GDM1 (cell line): ENCODE measurements around the gene FBP1.

Experiments
- DNase-seq: peaks from one replicate; lab custom pipeline; 2025; lab: John Stamatoyannopoulos, UW

The FBP1 gene

DNA sequence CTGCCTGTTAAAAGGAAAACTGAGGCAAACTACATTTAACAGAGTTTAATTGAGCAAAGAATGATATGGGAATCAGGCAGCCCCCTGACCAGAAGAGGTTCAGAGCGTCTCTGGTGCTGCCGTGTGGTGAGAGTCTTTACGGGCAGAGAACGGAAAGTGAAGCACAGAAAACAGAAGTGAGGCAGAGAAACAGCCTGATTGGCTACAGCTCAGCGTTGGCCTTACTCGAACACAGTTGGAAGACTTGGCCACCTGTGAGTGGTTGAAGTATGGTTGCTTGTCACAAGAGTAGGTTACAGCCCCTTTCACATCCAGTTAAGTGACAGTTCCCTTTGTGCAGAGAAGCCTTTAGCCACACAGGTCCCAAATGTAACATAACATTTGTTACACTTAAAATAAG lies 16.9 kb upstream of the FBP1 start:
- peak; percentile 74 for DNase-seq

DNA sequence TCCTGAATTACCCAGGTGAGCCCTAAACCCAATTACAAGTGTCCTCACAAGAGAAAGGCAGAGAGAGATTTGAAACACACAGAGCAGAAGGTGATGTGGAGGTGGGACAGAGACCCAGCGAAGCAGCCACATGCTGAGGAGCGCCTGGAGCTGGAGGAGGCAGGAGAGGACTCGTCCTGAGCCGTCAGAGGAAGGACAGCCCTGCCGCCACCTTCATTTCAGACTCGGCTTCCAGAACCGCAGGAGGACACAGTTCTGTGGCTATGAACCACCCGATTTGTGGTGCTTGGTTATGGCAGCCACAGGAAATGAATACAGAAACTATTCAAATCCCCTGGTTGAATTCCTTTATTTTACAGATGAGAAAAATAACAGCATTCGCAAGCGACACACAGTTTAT lies 16.4 kb upstream of the FBP1 start:
- no peak for DNase-seq

GRCh38 chr9:94654165-94654894 lies 15.0 kb upstream of the FBP1 start:
- no peak for DNase-seq

DNA sequence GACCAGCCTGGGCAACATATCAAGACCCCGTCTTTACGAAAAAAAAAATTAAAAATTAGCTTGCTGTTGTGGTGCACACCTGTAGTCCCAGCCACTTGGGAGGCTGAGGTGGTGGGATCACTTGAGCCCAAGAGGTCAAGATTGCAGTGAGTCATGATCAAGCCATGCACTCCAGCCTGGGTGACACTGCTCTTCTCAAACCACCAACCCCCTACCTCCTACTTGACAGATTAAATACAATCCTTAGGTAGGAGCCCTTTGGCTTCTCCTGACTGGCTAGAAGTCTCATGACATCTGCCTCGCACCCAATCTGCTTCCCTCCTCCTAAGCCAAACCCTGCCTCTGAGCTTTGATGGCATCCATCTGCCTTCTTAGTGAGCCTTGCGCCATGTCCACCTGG lies 11.6 kb upstream of the FBP1 start:
- DNase-seq = no peak

DNA sequence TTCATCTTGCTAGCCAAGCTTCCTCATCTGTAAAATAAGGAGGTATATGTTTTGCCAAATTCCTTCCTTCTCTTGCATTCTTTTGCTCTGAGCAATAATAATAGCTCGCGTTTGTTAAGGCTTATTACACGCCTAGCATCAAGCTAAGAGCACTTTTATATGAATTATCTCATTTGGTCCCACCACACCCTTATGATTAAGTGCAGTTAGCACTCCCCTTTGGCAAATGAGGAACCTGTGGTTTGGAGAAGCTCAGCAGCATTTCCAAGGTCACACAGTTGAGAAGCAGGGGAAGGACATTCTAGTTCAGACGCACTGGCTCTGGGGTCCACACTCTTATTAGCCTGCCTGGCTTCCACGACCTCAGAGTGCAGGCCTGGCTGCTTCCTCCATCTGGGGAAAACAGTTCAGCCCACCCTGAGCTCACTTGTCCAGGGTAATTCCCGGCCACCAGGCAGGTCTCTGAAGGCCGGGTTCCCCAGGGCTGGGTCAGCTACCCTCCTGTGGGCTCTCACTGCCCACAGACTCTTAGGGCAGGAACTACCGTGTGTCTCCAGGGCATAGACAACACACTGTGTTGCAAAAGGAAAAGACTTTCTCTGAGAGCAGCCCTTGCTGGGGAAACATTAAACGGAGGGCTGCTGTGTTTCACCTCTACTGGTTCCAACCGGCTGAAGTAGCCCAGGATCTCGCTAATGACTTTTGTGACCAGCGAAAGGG lies 9.9 kb upstream of the FBP1 start:
- DNase-seq = no peak

DNA sequence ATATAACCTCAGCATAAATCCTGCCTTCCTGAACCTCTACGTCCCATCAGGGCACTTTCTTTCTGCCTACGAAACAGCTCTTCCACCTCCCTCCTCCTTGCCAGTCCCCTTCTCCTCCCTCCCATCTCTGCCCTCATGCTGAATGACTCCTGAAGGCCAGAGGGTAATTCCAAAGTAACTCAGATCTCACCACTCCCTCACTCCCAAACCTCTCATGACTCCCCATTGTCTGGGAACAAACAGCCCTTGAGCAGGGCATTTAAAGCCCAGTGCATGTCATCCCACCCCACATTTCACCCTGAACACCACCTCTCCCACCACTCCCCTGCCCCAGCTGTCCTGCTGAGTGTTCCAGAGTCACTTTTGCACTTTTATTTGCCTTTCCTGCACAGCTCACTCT lies 8.9 kb upstream of the FBP1 start:
- no peak for DNase-seq

GRCh38 chr9:94645901-94646300 lies 6.6 kb upstream of the FBP1 start:
- no peak for DNase-seq

DNA sequence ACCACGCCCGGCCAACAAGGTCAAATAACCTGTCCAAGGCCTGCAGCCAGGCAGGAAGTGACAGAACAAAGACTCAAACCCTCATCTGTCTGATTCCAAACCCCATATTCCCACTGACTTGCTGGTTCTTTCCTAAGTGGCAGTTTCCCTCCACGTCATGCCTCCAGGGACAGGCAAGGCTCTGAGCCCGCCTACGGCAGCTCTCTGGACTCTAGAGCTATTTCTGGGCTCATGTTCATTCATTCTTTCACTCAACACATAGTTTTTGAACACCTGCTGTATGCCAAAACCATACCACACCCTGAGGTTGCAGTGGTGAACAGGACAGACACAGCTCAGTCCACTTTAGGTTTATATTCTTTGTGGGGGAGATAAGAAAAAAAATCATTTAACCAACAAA lies 5.2 kb upstream of the FBP1 start:
- no peak for DNase-seq

- no peak for DNase-seq
Measured at GRCh38 chr9:94643741-94644140, 4.4 kb upstream of the FBP1 start.

- DNase-seq = no peak
Measured at GRCh38 chr9:94643176-94643575, 3.9 kb upstream of the FBP1 start.

DNA sequence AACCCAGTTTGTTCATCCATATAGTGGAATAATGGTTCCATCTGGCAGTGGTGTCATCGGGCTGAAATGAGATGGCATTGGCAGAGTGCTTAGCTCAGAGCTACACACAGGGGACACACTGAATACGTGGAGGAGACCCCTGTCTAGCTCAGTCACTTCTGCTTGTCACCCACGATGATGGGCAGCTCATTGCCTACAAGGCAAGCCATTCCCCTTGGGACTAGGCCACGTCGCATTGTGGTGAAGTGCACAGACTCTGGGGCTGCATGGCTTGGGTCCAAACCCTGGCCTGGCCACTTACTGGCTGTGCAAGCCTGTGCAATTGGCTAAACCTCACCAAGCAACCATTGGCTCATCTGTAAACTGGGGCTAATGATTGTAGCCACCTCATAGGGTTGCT lies 3.2 kb upstream of the FBP1 start:
- no peak for DNase-seq

- DNase-seq = no peak
Measured at GRCh38 chr9:94639999-94640376, 670 bp upstream of the FBP1 start.

- DNase-seq = no peak
Measured at GRCh38 chr9:94638335-94639060, 820 bp downstream of the FBP1 start.

GRCh38 chr9:94632737-94633136 lies 6.6 kb downstream of the FBP1 start:
- DNase-seq = no peak

GRCh38 chr9:94631599-94631998 lies 7.7 kb downstream of the FBP1 start:
- DNase-seq = no peak

DNA sequence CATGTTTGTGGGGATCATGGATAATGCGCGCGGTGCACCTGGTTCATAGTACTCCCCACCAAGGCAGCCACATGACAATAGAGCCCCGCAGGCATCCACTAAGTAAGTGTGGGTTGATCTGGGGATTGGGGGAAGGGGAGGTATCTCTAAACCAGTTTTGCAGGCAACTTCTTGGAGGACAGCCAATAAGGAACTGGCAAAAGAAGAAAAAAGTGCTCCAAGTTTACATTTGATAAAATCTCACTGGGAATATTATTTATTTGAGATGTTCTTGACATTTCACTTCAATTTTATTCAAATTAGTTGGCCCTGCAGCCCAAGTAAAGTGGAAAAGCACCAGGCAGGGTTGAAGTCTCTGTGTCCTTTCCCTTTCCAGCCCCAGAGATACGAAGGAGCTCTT lies 8.5 kb downstream of the FBP1 start:
- DNase-seq = no peak

- DNase-seq = no peak
Measured at GRCh38 chr9:94630281-94630680, 9.0 kb downstream of the FBP1 start.

DNA sequence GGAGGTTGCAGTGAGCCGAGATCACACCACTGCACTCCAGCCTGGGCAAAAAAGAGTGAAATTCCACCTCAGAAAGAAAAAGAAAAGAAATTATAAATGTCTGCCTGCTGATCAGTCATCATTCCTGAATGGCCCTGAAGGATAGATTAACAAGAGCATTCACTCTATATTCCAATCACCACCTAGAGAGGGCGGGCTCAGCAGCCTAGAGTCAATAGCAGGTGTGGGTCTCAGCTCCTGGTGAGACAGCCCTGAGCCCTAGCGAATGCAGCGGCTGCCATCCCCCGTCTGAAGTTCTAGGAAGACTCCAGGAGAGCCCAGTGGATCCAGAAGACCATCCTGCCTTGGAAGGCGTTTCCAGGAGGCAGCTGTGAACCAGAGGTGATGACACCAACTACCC lies 12.0 kb downstream of the FBP1 start:
- DNase-seq = no peak

DNA sequence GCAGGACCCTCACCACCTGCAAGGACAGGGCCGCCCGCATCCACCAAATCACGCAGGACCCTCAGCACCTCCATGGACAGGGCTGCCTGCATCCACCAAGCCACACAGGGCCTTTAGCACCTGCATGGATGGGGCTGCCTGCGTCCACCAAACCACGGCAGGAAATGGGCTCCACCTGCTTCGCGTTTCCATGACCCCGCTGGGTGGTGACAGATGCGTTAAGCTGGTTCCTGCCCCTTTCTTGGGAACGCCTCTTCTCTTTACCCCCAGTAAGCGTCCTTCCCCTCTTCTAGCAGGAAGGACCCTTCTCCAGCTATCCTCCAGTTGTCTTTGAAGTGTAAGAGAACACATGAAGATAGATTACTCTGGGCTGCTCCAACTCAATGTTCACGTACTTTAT lies 13.5 kb downstream of the FBP1 start:
- no peak for DNase-seq

DNA sequence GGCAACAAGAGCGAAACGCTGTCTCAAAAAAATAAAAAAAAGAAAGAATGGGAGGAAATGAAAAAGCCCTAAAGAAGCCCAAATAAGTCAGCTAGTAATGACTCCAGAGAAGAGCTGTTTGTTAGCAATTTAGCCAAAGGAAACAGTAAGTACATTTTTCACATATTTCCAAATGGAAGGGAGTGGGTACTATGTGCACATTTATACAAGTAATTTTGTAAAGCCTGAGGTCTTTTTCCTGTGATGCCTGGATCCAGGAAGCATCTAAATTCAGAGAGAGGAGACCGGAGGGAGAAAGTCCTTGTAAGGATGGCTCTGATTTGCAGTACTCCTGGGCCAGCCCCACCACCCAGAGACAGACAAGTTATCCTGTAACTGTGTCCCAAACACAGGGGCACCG lies 14.7 kb downstream of the FBP1 start:
- DNase-seq = no peak

DNA sequence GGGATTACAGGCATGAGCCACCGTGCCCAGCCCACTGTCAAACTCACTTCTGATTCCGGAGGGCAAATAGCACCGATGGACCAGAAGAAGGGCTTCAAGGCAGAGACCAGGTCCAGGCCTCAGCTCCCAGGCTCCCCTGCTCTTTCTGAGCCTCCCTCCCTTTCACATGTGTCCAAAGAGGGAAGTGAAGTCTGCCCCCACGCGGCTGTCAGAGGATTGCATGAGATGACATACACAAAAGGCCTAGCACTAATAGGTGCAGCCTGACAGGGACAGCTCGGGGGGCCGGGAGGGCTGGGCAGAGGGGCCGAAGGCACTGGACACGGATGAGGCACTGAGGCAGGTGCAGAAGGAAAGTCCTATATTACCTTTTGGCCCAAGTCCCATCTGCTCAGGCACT lies 16.1 kb downstream of the FBP1 start:
- DNase-seq = no peak

GRCh38 chr9:94622087-94622800 lies 17.1 kb downstream of the FBP1 start:
- no peak for DNase-seq

- DNase-seq = no peak
Measured at GRCh38 chr9:94619026-94619425, 20.3 kb downstream of the FBP1 start.
